ENCODE measurements around the gene NSUN4.
"Not testable (repeated sequence)": the region's sequence is repeated elsewhere in the genome, so short reads cannot be mapped to it uniquely, and the experiment has no call there.

Gene NSUN4
- total RNA-seq = 37.6 to 71.4 reads per million in 2 experiments

DNA sequence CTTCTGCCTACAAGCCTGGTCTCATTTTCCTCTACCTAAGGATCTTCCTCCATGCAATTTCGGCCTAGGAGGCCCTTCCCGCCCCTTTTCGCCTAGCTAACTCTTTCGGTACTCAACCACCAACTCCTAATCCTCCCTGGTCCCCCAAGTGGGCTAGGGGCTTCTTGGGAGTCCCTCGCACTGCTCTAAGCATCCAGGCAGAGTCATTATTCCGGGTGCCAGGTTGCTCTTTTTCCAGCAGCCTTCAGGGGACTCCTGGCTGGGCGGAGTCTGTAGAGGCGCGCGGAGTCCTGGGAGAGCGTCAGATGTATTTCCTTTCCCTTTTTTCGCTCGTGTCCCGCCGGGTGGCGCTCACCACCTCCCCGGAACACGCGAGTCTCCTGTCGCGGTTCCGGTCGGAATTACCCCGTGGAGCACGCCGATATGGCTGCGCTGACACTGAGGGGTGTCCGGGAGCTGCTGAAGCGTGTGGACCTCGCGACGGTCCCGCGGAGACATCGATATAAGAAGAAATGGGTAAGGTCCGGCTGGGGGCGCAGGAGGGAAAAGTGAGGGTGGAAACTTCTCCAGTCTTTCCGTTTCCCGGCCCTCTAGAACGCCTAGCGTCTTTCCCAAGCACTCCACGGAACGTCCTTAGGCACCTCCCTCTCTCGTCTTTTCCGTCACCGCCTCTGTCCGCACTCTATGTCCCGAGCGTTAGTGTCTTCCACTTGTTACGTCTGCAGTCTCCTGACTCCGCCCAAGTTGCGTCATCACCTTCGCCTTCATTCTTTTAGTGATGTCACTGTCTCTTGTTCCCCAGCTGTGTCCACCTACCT lies at the start of gene NSUN4:
TSS of gene NSUN4 (plus strand) at position 404 of the 818 bp plus-strand sequence. CDS start at position 424, 20 bp downstream.
- peak; percentile 81 for DNase-seq (ENCODE audit: low read depth)

DNA sequence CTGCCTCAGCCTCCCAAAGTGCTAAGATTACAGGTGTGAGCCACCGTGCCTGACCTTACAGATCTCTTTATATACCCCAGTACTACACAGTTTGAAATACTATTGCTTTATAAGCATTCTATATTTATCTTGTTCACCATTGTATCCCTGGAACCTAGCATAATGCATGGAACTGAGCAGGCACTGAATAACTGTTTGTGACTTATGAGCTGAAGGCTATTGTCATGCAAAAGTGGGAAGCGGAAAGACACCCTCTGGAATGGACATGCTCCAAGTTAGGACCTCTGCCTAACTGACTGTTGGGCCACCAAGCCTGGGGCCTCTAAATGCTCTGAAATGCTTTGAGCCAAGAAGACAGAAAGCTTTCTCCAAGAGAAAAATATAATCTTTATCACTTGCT lies 45.3 kb upstream of the NSUN4 start:
- no peak for DNase-seq (ENCODE audit: low read depth)

DNA sequence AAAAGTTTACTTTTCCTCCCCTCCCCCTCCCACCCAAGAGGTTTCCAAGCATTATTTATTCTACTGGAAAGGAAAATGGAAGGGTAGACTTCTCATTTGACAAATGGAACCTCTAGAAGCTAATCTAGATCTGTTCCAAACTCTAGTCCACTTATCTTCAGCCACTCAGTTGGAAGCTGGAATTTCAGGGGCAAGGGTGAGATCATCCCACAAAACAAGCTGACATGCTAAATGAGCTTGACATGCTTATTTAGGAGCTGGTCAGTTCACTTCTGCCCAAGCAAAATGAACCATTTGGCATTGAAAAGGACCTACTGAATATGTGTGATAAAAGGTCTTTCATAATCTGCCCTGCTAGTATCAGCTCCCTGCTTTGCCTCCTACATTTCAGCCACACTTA lies 42.2 kb upstream of the NSUN4 start:
- DNase-seq (ENCODE audit: low read depth) = no peak

DNA sequence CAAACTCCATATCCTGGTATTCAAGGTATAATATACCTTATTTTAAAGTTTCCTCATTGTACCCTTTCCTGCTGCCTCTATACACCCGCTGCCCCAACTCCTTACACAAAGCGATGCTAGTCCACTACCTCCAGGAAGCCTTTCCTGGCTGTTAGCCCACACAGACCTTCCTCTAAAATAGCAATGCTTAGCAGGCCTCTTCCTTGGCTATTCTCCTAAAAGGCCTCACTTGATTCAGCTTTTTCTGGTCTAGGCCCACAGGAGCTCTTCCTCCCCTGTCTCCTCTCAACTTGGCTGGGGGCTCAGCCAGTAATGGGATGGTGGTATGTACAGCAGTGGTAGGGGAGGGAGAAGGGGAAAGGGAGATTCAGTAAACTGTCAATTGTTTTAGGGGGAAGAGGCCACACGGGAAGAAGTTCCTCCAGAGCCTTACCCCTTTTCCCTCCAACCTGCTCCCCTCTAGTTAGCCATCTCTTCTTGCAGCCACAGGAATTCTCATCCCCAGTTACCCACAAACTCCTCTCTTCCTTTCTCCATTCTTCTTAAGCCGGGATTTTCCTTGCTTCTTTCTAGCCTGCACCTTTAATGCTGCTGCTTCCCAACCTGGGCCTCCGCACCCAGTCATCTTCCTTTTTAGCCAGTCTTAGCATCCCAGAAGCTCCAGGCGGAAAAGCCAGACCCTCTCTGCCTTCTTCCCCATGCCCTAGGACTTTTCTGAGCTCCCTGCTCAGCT lies 39.8 kb upstream of the NSUN4 start:
- no peak for DNase-seq (ENCODE audit: low read depth)

DNA sequence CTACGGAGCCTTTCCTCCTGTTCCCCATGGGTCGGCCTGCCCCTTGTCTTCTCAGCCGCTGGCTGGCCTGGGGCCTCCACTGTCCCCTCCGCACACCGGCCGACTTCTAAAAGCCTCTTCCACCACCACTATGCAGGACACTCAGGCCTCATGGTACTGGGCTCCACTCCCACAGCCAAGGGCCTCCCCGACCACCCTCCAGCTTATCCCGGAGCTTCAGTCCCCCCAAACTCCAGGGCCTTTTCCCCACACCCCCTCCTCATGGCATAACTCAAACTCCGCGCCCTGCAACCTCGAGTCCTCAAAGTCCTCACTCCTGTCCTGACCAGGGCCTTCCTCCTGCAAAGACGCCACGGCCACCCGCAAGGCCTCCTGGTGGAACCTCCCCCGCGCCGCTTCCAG lies 39.2 kb upstream of the NSUN4 start:
- no peak for DNase-seq (ENCODE audit: low read depth)

DNA sequence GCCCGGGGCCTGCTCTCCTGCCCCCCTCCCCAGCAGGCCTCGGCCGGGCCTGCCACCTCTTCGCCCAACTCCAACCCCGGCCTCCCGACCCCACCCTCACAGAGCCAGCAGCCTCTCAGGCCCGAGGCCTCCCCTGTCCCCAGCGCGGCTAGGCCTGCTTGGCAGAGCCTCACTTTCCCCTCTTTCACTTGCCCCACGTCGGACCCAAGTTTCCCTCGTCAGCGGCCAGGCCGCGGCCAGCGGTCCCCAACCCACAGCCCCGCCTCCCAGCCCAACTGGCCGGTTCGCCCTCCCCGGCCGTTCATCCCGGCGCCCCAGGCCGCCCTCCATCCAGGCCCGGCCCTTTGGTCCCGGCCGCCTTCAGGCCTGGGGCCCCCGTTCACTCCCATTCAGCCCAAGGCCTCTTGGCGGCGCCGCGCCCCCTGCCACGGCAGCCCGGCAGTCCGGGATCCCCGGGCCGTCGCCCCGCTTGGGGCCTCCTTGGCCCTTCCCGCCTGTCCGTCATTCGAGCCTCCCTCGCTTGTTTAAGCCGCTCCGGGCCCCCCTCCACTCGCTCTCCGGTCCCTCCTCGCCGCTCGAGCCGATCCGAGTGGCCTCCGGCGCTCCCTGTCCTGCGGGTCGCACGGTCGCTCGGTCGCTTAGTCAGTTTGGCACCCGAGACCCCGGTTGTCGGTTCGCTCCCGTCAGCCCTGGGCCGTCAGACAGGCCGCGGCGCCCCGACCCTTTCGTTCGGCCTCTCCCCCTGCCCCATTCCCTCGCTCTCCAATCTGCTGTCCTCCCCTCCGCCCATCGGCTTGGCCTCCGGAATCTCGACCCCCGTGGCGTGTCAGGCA lies 38.6 kb upstream of the NSUN4 start:
- peak; percentile 29 for DNase-seq (ENCODE audit: low read depth)

DNA sequence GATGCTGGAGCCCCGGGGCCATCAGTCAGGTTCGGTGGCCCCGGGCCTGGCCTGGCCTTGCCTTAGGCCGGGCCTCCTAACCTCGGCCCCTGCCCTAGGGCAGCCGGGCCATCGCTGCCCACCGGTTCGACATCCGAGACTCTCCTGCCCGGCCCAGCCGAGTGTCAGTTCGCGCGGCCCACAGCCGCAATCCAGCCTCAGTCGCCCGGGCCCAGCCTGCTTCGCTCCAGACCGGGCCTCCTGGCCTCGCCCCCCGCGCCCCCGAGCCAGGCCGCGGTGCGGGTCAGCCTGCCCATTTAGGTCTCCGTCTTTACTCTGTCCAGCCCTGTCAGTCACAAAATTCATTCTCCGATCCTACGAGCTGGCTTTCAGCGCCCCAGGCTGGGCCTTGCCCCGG lies 38.0 kb upstream of the NSUN4 start:
- DNase-seq (ENCODE audit: low read depth) = no peak

DNA sequence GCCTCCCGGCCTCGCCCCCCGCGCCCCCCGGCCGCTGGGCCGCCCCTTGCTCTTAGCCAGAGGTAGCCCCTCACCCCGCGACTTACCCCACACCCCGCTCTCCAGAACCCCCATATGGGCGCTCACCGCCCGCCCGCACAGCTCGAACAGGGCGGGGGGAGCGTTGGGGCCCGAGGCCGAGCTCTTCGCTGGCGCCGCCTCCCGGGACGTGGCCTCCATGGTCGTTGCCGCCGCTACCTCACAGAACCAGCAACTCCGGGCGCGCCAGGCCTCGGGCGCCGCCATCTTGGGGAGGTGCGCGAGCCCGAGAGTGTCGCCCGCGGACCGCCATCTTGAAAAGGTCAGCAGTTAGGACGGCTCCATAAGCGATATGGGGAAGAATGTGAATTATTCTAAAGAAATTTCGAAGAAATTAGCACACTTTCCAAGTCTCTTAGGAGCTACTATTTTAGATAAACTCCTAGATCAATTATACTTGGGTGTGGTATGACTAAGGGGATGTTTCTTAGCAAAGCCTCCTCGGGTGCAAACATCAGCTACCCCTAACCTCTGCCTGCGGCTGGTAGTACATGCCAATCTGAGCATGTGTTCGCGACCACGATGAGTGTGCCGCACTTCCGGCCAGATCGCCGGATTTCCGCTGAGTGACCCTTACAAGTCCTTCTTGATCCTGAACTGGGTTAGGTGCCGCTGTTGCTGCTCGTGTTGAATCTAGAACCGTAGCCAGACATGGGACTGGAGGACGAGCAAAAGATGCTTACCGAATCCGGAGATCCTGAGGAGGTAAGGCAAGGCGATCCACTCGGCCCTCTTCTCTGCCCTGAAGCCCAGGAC lies 37.4 kb upstream of the NSUN4 start, which contains the start of the genes LRRC41 and UQCRH:
TSS of gene LRRC41 (minus strand) at position 579 of the 834 bp plus-strand sequence. CDS start at position 285, 294 bp downstream.
TSS of gene UQCRH (plus strand) at position 661 of the 834 bp plus-strand sequence. CDS start at position 730, 69 bp downstream.
- DNase-seq (ENCODE audit: low read depth) = peak; percentile 88

DNA sequence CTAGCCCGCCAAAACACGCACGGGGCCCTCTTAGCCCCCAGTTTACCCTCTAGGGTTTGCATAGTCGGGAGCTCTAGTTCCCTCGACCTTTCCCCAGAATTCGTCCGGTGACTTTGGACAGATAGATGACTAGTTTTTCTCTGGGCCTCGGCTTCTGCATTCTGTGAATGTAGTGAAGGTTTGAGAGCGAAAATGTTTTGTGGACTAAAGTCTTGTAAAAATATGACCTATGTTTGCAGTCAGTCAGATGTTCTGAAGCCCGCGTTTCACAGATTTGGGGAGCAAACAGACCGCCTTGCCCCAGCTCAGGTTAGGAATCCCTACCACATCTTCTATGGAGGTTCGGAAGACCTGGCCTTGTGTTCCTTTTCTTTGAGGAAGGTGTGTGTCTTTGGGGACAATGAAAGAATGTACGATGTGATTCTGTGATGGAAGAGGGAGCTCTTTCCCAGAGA lies 36.7 kb upstream of the NSUN4 start:
- no peak for DNase-seq (ENCODE audit: low read depth)

DNA sequence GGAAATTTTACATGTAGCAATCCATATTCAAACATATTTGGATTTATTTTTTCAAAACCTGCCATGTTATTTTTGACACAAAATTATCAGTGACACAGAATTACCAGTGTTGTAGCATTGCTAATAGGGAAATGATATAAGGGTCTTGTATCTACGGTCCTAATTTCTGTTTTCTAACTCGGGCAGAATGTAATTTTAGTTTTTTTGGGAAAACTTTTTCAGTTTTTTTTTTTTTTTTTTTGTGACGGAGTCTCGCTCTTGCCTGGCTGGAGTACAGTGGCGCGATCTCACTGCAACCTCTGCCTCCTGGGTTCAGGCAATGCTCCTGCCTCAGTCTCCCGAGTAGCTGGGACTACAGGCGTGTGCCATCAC lies 34.5 kb upstream of the NSUN4 start:
- no peak for DNase-seq (ENCODE audit: low read depth)

DNA sequence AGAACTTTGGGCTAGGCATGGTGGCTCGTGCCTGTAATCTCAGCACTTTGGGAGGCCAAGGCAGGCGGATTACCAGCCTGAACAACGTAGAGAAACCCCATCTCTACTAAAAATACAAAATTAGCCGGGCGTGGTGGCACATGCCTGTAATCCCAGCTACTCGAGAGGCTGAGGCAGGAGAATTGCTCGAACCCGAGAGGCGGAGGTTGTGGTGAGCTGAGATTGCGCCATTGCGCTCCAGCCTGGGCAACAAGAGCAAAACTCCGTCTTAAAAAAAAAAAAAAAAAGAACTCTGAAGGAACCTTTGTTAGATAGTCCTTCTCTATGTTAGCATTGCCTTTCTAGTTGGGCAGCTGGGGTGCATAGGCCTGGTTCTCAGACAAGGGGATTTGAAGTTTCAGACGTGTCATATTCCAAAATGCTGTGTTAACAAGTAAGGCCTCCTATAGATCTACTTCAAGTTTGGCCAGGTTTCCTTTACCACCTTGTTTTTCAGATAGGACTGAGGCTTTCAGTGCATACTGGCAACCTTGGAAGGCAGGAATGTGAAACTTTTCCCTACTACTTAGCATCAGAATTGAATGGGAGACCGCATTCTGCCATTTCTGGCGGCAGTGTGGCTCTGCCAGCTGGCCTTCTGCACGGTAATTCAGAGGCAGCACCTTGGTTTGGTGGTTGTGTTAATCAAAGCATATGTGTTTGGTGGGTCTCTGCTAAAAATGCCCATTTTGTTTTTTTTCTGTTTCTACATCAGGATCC lies 31.0 kb upstream of the NSUN4 start:
- DNase-seq (ENCODE audit: low read depth) = no peak

DNA sequence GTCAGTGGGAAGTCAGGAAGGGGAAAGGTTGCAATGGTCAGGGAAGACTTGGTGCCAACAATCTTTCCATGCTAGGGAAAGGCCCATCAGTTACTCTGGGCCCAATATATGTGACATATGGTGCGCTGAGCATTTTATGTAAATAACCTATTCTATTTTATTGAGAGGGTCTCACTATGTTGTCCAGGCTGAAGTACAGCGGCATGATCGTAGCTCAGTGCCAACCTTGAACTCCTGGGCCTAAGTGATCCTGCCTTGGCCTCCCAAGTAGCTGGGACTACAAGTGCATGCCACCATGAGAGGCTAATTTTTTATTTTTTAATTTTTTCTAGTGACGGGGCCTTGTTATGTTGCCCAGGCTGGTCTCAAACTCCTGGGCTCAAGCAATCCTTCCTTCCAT lies 30.3 kb upstream of the NSUN4 start:
- no peak for DNase-seq (ENCODE audit: low read depth)

DNA sequence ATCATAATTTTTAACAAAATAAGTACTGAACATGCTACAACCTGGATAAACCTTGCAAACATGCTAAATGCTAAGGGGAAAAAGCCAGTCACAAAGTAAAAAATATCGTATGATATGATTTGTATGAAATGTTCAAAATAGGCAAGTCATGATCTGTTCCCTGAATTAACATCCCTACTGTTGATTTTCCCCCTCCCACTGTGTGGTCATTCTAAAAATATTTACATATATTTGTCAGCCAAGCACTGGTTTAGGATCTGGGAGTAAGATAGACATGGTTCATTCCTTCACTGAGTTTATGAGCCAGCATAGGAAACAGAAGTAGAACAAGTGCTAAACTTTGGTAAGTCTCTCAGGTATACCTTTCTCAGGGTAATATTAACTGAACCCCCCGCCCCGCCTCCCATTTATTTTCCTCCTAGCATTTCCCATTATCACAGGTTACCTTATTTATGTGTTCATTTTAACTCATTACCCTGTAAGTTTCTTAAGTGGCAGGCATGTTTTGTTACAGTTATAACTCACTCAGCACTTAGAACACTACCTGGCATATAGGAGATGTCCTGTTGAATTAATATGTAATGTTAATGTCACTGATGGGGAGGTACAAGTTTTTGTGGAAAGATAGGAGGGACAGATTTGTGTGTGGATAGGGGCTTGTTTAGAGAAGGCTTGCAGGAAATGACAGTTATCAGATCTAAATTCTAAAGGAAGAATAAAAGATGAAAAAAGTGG lies 24.8 kb upstream of the NSUN4 start:
- no peak for DNase-seq (ENCODE audit: low read depth)

DNA sequence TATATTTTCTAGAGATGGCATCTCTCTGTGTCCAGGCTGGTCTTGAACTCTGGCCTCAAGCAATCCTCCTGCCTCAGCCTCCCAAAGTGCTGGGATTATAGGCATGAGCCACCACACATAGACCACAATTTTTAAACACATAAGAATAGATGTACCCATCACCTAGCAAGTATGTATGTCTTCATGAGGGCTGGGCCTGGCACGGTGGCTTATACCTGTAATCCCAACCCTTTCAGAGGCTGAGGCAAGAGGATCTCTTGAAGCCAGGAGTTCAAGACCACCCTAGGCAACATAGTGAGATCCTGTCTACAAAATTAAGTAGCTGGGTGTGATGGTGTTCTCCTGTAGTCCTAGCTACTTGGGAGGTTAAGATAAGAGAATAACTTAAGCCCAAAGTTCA lies 23.3 kb upstream of the NSUN4 start:
- no peak for DNase-seq (ENCODE audit: low read depth)

DNA sequence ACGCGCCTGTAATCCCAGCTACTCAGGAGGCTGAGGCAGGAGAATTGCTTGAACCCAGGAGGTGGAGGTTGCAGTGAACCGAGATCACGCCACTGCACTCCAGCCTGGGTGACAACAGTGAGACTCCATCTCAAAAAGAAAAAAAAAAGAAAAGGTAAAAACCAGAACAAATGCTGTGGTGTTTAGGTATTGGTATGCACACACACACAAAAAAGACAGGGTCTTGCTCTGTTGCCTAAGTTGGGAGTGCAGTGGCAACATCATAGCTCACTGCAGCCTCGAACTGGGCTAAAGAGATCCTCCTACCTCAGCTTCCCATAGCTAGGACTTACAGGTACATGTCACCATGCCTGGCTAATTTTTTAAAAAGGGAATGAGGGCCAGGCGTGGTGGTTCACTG lies 21.3 kb upstream of the NSUN4 start:
- not testable (repeated sequence) for DNase-seq (ENCODE audit: low read depth)

DNA sequence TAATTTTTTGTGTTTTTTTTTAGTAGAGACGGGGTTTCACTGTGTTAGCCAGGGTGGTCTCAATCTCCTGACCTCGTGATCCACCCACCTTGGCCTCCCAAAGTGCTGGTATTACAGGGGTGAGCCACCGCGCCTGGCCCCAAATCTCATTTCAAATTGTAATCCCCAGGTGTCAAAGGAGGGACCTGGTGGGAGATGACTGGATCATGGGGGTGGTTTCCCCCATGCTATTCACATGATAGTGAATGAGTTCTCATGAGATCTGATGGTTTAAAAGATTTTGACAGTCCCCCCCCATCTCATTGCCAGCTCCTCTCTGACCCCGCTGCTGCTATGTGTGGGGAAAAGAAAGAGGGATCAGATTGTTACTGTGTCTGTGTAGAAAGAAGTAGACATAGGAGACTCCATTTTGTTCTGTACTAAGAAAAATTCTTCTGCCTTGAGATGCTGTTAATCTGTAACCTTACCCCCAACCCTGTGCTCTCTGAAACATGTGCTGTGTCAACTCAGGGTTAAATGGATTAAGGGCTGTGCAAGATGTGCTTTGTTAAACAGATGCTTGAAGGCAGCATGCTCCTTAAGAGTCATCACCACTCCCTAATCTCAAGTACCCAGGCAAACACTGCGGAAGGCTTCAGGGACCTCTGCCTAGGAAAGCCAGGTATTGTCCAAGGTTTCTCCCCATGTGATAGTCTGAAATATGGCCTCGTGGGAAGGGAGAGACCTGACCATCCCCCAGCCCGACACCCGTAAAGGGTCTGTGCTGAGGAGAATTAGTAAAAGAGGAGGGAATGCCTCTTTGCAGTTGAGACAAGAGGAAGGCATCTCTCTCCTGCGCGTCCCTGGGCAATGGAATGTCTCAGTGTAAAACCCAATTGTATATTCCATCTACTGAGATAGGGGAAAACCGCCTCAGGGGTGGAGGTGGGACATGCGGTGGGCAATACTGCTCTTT lies 20.4 kb upstream of the NSUN4 start:
- not testable (repeated sequence) for DNase-seq (ENCODE audit: low read depth)

DNA sequence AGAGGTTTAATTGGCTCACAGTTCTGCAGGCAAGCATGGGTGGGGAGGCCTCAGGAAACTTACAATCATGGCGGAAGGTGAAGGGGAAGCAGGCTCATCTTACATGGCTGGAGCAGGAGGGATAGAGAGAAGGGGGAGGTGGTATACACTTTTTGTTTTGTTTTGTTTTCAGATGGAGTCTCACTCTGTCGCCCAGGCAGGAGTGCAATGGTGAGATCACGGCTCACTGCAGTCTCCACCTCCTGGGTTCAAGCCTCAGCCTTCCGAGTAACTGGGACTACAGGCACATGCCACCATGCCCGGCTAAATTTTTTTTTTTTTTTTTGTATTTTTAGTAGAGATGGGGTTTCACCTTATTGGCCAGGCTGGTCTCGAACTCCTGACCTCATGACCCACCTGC lies 18.4 kb upstream of the NSUN4 start:
- not testable (repeated sequence) for DNase-seq (ENCODE audit: low read depth)

DNA sequence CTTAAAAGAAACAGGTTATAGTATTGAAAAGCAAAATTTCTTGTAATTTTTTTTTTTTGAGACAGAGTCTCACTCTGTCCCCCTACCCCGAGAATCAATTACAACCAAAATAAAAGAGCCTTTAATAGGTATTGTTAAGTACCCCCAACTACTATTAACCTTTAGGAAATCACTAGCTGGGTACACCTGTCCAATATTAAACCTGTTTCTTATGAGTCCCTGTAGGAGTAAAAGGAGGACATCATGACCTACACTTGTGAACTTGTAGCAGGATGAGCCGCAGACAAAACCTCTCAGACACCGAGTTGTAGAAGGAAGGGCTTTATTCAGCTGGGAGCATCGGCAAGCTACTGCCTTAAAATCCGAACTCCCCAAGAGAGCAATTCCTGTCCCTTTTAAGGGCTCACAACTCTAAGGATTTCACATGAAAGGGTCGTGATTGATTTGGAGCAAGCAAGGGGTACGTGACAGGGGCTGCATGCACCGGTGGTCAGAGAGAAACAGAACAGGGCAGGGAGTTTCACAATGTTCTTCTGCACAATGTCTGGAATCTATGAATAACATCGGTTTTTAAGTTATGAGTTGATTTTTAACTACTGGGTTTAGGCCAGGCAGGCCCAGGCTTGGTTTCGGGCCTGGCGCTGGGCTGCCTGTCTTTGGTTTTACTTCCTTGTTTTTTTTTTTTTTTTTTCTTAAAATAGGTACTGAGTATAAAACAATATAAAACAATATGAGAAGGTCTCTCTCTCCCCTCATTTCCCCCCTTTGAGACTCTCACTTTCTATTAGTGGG lies 15.1 kb upstream of the NSUN4 start:
- DNase-seq (ENCODE audit: low read depth) = not testable (repeated sequence)
